GM23248 (cell line): ENCODE results near the gene ACADS.

ENCODE experiments used
- EZH2 ChIP-seq: fragments of 200-600 bp; sonication (generic); IDR thresholded peaks from 2 replicates; pipeline ENCODE4 v1.6.1; 2018; ENCODE audit warnings: antibody characterized with exemption, mild to moderate bottlenecking; ENCODE audit not compliant: insufficient read depth, poor library complexity, severe bottlenecking
- EZH2phosphoT487 ChIP-seq: fragments of 200-600 bp; sonication (generic); IDR thresholded peaks from 2 replicates; pipeline ENCODE4 v1.6.1; 2018; ENCODE audit warnings: antibody characterized with exemption, moderate library complexity, mild to moderate bottlenecking, low read depth; ENCODE audit not compliant: insufficient read depth

GRCh38 chr12:120750806-120751205 lies 25.2 kb downstream of the ACADS start:
- no peak for TF ChIP-seq EZH2phosphoT487
- no peak for TF ChIP-seq EZH2
